Cardiac septum (tissue), 1 donor: ENCODE data around the gene DRD3. TPM values are rescaled to one million over a fixed set of nuclear protein-coding genes. Genes with fewer than 3 reads are reported as not detected.

ENCODE experiments used
- DNase-seq: peaks from one replicate; pipeline ENCODE4 v3.0.0-alpha.2; 2020; ENCODE audit warnings: low spot score
- intact Hi-C: fragments of 100-400 bp; cut with DNase I; formaldehyde crosslinking; loops from one replicate; pipeline ENCODE4 v1.14.0; 2022
- long read RNA-seq: library from polyadenylated mRNA; unstranded; transcript quantifications from one replicate; pipeline ENCODE4 v2.0.0, GENCODE V29; 2021
- total RNA-seq: library from RNA; stranded (reverse); fragmentation: NEBNext Ultra II Directional; extraction: Animal tissue kit (Norgen Biotek cat#: 25700); gene quantifications from one replicate; pipeline ENCODE4 v1.2.1, GENCODE V29; 2021
- donor health status: DM: no; HTN: no; CAD: no.

DRD3 gene
- total RNA-seq = not detected
- long read RNA-seq = 0 reads

DNA sequence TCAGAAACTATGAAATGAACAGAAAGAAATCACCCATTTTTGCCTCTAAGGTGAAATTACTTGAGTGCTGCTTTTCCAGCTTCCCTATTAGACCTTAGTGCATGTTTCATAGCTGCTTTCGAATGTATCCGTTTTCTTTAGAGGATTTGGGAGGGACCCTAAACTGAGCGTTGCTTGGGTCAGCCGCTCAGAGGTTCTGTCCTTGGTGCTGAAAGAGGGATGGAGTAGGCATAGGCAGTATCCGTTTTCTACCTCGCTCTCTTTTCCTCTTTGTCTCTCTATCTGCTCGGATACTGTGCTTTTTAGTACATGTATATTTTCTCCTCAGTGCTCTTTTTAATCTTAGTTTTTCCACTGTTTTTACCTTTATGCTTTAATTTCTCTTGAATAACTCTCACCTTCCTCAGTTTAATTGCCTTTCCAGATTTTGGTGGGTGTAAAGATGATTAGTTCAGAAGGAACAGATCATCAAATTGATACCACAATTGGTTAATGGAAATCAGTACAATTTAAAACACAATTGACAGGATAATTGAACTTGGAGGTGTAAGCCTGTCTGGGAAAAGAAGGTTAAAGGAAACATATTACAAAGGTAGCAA lies at the start of gene DRD3:
Gene DRD3, minus strand, starts transcription at position 283 of the 599 bp plus-strand sequence. CDS start 7,060 bp downstream, outside the sequence.
- no peak for DNase-seq
- intact Hi-C loops = no loop called here

DNA sequence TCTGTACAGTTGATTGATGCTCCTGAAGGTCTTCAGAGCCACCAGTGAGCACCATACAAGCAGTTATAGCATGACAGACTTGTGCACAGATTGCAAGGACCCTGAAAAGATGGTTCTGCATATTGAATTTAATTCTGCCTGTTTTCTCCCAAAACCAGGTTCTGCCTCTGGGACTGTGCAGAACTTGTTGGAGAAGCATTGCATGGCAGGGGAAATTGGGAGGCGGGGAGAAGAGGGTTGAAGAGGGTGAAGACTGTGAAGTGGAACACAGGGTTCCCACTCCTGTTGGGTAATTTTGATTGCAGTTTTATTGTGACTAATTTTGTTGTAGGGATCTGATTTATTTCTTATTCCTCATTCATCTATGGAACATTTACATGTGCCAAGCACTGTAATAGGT lies 48.2 kb upstream of the DRD3 start:
- no peak for DNase-seq
- intact Hi-C loops = no loop called here

DNA sequence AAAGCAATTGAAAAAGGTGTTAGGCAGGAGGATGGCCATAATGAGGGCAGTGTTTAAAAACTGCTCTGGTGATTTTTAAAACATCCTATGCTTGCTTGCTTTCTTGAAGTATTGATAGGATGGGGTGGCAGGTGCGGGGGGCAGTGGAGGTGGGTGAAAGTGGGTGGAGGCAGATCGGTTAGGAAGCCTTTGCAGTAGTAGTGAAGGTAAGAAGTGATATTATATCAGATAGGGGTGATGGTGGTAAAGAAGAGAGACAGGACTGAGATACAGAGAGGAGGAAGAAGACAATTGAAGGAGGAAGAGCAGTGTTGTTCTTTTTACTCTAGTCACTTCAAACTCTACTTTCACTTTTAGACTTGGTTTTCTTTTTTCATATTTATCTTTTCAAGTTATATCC lies 47.5 kb upstream of the DRD3 start:
- intact Hi-C loops = no loop called here
- DNase-seq = no peak

DNA sequence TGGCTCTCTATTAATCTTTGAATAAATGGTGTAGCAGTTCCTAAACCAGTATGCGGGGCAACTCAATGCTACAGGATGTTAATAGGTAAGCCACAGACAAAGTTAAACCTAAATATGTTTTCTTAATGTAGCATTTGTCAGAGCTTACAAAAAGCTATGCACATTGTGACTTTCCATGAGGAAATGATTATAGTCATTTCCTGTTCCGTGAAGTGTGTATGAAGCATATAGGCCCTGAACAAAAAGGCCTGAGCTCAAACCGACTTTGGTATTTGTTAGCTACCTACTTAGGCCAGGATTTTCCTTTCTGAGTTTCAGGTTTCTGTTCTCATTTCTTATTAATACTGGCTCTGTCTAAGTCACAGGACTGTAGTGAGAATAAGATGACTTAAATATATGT lies 44.3 kb upstream of the DRD3 start:
- DNase-seq = no peak
- intact Hi-C loops = no loop called here

DNA sequence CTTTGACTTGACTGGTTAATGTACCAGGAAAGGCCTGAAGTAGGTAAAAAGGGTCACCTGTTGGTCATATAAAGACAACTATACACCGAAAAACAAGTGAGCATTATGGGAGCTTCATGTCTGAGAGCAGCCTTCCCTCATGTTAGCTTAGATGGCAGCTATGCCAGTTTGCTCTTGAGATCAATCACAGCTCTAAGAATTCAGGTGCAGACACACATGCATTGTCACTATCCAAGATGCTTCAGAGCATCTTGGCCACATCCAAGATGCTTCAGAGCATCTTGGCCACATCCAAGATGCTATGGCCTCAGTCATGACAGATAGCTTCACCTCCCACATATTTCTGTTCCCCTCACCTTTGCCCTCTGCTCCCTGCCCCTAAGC lies 43.0 kb upstream of the DRD3 start:
- no peak for DNase-seq
- intact Hi-C loops = no loop called here

DNA sequence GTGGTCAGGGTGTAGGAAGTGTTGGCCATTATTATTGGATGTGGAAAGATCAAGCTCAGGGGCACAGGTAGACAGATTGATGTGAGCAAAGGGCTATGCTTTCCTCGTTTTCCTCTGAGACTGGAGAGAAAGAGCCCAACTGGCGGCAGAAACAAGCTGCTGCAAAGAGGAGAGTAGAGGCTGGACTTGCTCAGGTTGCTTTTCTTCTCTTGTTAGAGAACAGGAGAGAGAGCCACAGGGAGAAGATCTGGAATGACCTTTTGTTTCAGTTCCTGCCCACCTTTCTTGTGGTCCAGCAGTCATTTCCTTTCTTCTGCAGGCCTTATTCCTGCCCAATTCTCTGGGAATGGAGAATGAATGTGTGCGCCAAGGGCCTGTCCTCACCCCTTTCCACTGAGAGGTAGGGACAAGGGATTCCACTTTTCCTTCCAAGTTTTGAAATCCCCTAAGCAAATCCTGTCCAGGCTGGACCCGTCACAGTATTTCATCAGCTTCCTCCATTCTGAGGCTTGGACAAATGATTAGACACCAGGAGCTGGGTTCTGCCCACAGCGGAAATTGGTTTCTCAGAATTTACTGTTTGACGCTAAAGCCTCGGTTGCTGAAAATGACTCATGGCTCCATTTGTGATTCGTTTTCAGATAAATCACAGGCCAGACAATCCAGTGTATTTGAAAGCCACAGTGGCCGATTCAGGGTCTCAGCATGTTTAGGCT lies 42.5 kb upstream of the DRD3 start:
- DNase-seq = no peak
- intact Hi-C loops = no loop called here

DNA sequence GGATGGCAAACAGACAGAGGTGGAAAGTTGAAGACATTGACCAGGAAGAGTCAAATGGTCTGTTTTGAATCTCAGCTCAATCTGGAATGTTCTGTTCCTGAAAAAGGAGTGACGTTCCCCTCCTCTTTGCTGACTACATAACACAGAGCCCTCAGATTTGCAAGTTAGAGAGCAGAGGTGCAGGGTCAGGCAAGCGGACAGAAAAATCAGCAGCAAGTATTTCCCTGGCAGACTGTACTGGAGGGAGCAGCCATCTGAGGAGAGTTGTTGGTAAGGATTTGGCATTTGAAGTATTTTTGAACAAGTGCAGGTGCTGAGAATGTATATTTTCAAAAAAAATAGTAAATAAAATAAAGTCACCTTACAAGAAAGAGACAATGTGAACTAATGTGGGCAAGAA lies 40.9 kb upstream of the DRD3 start:
- intact Hi-C loops = no loop called here
- DNase-seq = no peak

DNA sequence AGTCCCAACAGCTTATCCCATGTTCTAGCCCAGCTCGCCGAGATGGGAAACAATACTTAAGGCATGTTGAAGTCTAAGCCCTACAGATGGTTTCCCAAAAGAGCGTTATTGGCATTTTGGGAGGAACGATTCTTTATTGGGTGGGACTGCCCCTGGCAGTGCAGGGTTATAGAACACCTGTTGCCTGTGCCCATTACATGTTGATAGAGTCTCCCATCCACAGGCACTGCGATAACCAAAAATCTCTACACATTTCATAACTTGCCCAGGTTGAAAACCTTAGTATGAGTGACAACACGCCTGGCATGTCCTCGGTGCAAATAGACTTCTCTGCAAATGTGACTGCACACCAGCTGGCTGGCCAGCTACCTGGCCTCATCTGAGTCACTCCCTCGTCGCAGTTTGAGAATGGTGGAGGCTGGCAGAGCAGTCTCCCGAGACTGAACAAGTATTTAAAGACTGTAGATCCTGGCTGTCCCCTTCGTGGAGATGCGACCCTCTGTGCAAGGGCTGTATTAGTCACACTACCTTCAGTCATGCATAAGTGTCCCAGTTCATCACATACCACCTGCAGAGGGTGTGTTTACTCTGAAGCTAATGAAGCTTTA lies 39.8 kb upstream of the DRD3 start:
- DNase-seq = no peak
- intact Hi-C loops = no loop called here

DNA sequence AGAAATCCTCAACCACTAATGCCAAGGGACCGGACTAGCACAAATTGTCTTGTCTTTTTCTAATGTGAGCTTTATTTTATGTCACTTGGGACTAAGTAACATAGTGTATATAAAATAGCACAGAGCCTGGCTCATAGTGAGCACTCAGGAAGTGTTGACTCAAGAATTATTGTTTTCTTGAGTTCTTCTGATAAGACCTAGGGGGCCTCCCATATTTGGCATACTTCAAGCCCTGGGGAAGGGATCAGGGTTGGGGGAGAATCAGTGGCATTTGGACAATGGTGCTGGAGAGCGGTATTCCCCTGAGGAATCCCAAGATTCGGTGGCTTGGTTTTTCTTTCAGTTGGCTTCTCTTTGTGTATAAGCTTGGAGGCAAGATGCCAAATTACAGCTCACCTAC lies 39.2 kb upstream of the DRD3 start:
- DNase-seq = no peak
- intact Hi-C loops = no loop called here

DNA sequence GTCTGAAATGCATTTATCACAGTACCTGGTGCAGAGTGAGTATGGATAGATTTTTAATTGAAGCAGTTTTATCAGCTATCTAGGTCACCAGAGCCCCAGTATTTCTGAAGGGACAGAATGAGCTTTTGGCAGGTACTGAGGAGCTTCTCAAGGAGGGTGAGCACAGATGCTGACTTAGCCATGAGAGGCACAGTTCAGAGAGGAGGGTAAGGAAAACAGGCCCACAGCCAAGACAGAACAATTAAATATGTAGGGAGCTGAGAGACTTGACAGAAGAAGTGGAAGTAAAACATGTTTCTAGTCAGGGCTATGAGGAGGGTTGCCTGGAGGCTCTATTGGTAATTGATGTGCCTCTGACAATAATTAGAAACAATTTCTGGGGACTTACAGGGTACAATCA lies 38.4 kb upstream of the DRD3 start:
- no peak for DNase-seq

DNA sequence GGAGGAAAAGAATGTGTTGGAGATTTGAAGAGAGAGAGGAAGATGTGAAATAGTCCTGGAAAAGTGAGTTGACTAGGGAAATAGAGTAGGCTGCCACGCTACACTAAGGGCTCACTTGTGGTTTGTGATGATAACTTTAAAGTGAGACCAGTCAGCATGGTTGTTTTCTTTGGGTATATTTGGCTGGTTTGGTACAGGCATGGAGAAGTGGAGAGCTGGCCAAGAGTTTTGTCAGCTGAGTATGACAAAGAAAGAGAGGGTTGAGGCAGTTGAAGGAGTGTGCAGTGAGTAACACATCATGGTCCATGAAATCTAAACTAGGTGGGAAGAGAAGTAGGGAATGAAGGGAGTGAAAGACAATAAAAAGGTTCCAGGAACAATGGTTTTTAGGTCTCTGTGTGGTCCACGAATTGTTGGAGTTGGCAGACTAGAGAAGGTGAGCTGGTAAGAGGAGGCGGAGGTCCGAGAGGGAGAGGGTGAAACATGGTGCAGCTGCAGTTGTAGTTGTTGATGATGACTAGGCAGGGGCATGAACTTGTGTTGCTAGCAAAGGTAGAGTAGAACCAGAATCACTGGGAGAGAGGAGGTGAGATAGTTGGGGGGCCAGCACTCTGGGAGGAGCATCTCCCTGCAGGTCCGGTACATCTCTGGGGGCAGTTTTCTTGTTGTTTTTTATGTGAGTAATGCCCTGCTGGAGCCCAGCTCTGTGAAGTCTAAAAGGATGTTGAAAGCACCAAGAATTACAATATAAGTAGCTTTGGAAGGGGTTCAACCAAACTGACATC lies 37.5 kb upstream of the DRD3 start:
- DNase-seq = no peak
- intact Hi-C loops = no loop called here

More for the DNA sequence above, 38.4 kb upstream of the DRD3 start:
- intact Hi-C loops = no loop called here

DNA sequence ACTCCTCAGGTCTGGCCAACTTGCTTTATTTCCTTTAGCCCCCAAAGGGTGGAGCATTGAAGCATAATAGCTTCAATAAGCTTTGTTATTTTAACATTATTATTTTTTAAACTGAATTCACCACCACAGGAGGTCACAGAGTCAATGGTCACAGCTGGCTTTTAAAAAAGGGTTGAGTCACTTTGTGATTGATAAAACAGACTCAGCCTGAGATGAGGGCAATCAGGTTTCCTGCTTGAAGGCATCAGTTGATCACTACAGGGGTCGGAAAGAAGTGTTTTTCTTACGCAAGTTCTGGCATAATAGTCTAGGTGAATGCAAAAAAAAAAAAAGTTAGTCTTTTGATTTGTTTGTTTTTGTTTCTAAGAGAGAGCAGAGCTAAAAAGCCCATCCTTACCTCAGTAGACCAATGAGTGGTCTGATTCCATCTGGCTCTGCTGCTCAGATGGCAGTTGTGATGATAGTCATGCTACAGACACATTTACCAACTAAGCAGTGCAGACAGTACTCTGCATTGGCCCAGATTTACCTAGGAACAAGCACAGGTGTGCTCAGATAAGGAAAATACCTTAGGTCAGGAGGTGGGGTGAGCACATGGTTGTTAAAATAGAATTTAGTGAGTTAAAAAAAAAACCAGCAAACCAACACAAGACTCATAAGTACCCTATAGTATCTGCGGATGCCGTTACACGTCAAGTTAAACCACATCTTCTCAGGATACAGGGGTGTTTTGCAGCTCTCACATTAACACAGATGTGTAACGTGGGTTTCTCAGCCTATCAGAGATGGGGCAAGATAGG lies 35.9 kb upstream of the DRD3 start:
- no peak for DNase-seq
- intact Hi-C loops = no loop called here

DNA sequence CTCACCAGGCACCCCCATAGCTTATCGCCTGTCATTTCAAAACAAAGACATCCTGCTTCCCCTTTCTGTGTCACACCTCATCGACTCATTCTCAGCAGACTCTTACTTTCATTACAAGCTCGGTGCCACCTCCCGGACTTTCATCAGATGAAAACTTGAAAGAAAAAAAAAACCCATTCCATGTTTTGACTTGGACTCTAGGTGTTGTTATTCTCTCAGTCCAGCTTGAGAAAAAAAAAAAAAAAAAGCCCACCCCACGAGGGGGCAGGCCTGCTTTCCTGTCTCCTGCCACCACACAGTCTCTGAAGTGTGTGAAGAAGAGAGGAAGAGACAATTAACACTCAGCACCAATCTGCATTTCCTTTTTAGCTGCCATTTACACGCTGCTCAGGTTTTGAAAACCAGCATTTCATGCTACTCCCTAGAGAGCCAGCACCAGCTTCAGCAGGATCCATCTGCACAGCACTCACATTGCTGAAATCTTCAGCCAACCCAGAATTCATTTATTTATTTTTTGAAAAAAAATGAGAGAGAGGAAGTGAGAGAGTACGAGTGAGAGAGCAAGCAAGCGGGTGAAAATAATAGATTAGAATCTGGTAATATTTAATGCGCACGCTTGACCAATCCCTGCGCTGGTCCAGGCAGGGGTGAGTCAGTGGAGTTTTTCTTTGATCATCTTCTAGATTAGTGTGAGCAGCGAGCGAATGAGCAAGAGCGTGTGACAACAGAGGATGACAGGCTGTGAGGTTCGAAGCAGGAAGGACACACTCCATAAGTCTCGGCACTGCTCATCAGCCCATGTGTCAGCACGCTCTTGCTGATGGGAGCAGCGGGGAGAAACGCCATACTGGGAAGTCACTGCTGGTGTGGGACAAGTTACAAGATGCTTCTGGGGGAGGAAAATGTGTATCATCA lies 35.0 kb upstream of the DRD3 start:
- no peak for DNase-seq
- intact Hi-C loops = no loop called here

DNA sequence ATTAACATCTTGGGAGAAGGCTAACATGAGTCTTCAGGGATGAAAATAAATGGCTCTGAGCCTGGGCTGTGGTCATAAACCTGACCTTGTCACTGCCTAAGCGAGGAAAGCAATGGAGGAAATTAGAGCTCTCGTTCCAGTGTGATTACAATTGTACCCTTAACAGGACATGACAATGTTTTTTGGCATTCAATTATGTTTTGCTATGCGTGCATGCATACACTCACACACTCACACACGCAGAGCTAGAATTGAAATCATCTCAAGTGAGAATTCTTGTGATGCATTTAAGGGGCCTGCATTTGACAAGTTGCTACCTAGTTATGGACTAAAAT lies 34.4 kb upstream of the DRD3 start:
- no peak for DNase-seq
- intact Hi-C loops = no loop called here

DNA sequence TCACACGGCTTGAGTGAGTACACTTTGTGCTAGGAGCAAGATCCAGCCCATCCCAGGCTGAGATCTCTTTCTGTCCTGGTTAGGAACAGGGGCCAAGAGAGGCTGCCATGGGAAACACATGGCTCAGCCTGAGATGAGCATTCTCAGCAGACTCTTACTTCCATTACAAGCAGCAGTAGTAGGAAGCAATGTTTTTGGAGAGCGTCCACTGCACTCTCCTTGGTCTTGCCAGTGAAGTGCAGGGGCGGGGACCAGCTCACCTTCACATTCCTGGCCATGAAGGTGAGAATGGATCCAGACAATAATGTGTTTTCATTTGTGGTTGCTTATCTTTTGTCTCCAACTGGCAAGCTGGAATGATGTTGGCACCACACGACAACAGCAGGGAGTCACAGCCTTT lies 33.8 kb upstream of the DRD3 start:
- intact Hi-C loops = no loop called here
- no peak for DNase-seq

DNA sequence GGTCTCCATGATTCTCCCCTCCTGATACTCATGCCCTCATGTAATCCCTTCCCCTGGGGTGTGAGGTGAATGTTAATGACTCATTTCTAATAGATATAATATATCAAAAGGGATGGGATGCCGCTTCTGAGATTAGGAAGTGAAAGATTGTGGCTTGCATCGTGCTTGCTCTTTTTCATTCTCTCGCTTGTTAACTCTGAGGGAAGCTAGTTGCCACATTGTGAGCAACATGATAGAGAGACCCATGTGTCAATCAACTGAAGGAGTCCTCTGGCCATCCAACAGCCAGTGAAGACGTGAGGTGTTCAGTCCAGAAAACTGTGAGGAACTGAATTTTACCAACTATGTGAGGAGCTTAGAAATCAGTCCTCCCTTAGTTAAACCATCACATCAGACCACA lies 28.9 kb upstream of the DRD3 start:
- DNase-seq = no peak
- intact Hi-C loops = no loop called here

DNA sequence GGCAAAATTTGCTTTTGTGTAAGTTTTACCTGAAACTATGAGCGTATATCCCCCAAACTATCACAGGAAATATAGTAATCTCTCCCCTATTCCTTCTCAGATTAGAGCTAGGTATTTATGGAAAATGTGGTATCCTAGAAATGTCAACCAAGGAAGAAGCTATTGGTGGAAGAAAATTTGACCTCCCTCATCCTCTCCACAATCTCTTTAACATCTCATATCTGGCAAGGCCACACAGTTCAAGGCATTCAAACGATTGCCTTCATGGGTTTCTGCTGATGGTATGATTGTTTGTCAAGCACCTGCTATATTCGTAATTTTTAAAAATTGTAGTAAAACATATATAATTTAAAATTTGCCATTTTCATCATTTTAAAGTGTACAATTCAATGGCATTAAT lies 27.5 kb upstream of the DRD3 start:
- intact Hi-C loops = no loop called here
- DNase-seq = no peak

DNA sequence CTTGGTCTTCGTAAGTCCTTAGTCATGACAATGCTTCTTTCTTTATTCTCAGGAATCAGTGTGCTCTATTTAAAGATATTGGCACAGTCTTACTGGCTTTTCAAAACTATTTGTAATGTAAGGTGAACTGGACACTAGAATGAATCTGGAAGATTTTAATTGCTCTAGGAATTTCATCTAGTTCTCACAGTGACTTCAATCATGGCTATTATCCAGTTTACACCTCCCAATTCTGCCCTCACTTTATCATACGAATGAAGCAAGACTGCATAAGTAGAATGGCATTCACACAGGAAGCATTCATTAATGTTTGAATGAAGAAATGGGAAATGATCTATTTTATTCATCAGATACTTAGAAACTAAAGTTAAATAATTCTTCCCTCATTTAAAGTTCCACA lies 26.7 kb upstream of the DRD3 start:
- intact Hi-C loops = no loop called here
- no peak for DNase-seq

DNA sequence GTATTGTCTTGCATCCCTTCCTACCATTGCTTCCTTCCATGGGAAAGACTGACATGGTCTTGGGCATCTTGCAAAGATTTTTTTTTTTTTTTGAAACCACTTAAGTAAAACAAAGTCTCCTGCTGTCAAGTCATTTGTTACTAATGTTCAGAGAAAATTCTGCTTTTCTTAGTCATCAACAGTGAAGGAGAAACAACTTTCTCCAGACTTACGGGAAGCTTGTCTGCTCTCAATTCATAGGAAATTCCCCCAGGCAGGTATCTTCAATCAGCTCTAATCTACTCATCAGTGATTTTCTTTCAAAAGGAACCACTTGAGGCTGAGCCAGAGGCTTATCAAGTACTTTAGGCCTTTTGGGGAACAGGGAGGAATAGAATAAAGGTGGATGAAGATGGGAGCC lies 15.9 kb upstream of the DRD3 start:
- no peak for DNase-seq
- intact Hi-C loops = no loop called here
